GM13976 (cell line): Measurements from ENCODE around the gene TEAD2.
A peak's percentile ranks its signal among the peaks of the same experiment; 100 is the strongest.

Experiments used
- DNase-seq: peaks from one replicate; pipeline ENCODE4 v3.0.0; 2012; ENCODE audit warnings: low spot score
- CTCF ChIP-seq: IDR thresholded peaks from 2 replicates; pipeline ENCODE4 v1.5.1; 2012; ENCODE audit warnings: borderline replicate concordance, mild to moderate bottlenecking; ENCODE audit not compliant: insufficient read depth; ENCODE audit errors: extremely low read depth, missing control alignments, control extremely low read depth
- in situ Hi-C: fragments of 300-500 bp; cut with MboI; formaldehyde crosslinking; loops from one replicate; pipeline ENCODE4 v1.12.0; 2022; ENCODE audit warnings: low sequenced_read_pairs, mixed read lengths, inconsistent platforms; ENCODE audit not compliant: unreplicated experiment

TEAD2 gene

DNA sequence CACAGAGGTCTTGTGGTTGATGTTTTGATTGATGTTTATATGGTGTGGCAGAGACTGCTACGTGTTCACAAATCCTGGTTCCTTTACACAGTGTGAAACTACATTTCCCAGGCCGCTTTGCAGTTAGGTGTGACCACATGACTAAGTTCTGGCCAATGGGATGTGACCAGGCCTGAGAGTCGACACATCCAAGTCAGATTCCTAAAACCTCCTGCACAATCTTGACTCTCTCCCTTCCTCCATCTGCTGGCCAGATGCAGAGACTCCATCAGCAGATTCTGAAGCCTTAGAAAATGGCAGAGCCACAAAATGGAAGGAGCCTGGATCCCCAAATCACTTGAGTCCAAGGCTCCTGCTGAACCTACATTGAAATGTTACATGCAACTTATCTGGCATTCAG is 14.4 kb downstream of the TEAD2 start:
- no peak for DNase-seq
- TF ChIP-seq CTCF = no peak
- in situ Hi-C loops = no loop called here

- no peak for DNase-seq
- no peak for TF ChIP-seq CTCF
- in situ Hi-C loops = no loop called here
Measured at GRCh38 chr19:49347191-49347590, 15.0 kb downstream of the TEAD2 start.

- peak; percentile 8 for DNase-seq
- in situ Hi-C loops = no loop called here
- no peak for TF ChIP-seq CTCF
Measured at GRCh38 chr19:49344505-49345423, 17.5 kb downstream of the TEAD2 start.

GRCh38 chr19:49343123-49343522 is 19.1 kb downstream of the TEAD2 start:
- in situ Hi-C loops = no loop called here
- TF ChIP-seq CTCF = no peak
- peak; percentile 53 for DNase-seq

- DNase-seq = peak; percentile 25
- TF ChIP-seq CTCF = no peak
- in situ Hi-C loops = no loop called here
Measured at GRCh38 chr19:49342291-49342721, 19.9 kb downstream of the TEAD2 start.

- in situ Hi-C loops = no loop called here
- no peak for TF ChIP-seq CTCF
- DNase-seq = peak; percentile 24
Measured at GRCh38 chr19:49340865-49341718, 21.1 kb downstream of the TEAD2 start.
